Large intestine (tissue), 3 donors: Measurements from ENCODE around the gene SOX13. TPM values are rescaled to one million over a fixed set of nuclear protein-coding genes. Genes with fewer than 3 reads are reported as not detected.

ENCODE experiments used
- DNase-seq, 2 donors: peaks; one replicate each; pipeline versions ENCODE4 v3.0.0 to v3.0.0-alpha.2; 2013
- H3K27ac ChIP-seq: one replicate; pipeline ENCODE4 v1.5.1; 2013; ENCODE audit warnings: low read length
- H3K27me3 ChIP-seq: 2 replicates; pipeline ENCODE4 v1.6.1; 2013; ENCODE audit warnings: low read length; ENCODE audit not compliant: control insufficient read depth, insufficient read depth
- H3K36me3 ChIP-seq: 2 replicates; pipeline ENCODE4 v1.6.1; 2013; ENCODE audit warnings: low read length; ENCODE audit not compliant: control insufficient read depth, insufficient read depth
- H3K4me1 ChIP-seq: one replicate; pipeline ENCODE4 v1.6.1; 2013; ENCODE audit warnings: low read length; ENCODE audit not compliant: control insufficient read depth, insufficient read depth
- H3K4me3 ChIP-seq: one replicate; pipeline ENCODE4 v1.5.1; 2013; ENCODE audit warnings: low read length
- H3K9me3 ChIP-seq: one replicate; pipeline ENCODE4 v1.6.1; 2013; ENCODE audit warnings: mild to moderate bottlenecking, low read depth, low read length, moderate library complexity; ENCODE audit not compliant: control insufficient read depth
- WGBS: methylation state at CpG from one replicate; pipeline ENCODE4 v1.1.5; 2013; ENCODE audit warnings: low lambda C conversion rate; ENCODE audit not compliant: insufficient coverage; 5-methylcytosine and 5-hydroxymethylcytosine counted together
- polyA plus RNA-seq: library from polyadenylated mRNA; unstranded; fragments of 120-200 nt; gene quantifications from one replicate; pipeline ENCODE4 v1.2.1, GENCODE V29; 2013

Gene SOX13
- polyA plus RNA-seq, 1 donor, result 34.0 TPM

GRCh38 chr1:204130981-204131892 is 58.3 kb downstream of the SOX13 start:
- Histone ChIP-seq H3K36me3 (peaks cover 31% of the 10 kb centered on the region), H3K4me3 (no peak overlapping the region), H3K9me3 (no peaks in the 10 kb centered on the region), H3K27ac (no peak overlapping the region), H3K4me1 (peaks cover 27% of the 10 kb centered on the region), H3K27me3 (no peaks in the 10 kb centered on the region)
- WGBS, result 80% methylated on average over 1 of the region's 11 CpGs
- DNase-seq, result no peak

GRCh38 chr1:204131978-204132377 is 59.1 kb downstream of the SOX13 start:
- peaks cover 24% of the 10 kb centered on the region for H3K4me1 ChIP-seq
- H3K36me3 ChIP-seq, result peaks cover 30% of the 10 kb centered on the region
- H3K27ac ChIP-seq, result no peak overlapping the region
- H3K4me3 ChIP-seq, result no peak overlapping the region
- DNase-seq, result no peak
- no peaks in the 10 kb centered on the region for H3K27me3 ChIP-seq
- WGBS, result no CpG with 5 or more reads among the region's 4 CpGs
- H3K9me3 ChIP-seq, result no peaks in the 10 kb centered on the region

GRCh38 chr1:204132718-204133117 is 59.8 kb downstream of the SOX13 start:
- 90% methylated on average over 2 of the region's 6 CpGs for WGBS

GRCh38 chr1:204134103-204134502 is 61.2 kb downstream of the SOX13 start:
- Histone ChIP-seq H3K27me3 (no peaks in the 10 kb centered on the region), H3K27ac (no peak overlapping the region), H3K36me3 (peaks cover 44% of the 10 kb centered on the region), H3K4me1 (peaks cover 14% of the 10 kb centered on the region), H3K9me3 (no peaks in the 10 kb centered on the region), H3K4me3 (no peak overlapping the region)
- WGBS, result no CpG with 5 or more reads among the region's 11 CpGs
- DNase-seq, result no peak

More at GRCh38 chr1:204132718-204133117, 59.8 kb downstream of the SOX13 start:
- Histone ChIP-seq H3K27me3 (no peaks in the 10 kb centered on the region), H3K4me1 (peaks cover 20% of the 10 kb centered on the region), H3K9me3 (no peaks in the 10 kb centered on the region), H3K27ac (no peak overlapping the region), H3K4me3 (no peak overlapping the region), H3K36me3 (peaks cover 34% of the 10 kb centered on the region)
- DNase-seq, result no peak

- no peak for DNase-seq
- Histone ChIP-seq H3K4me1 (peaks cover 2% of the 10 kb centered on the region), H3K27me3 (no peaks in the 10 kb centered on the region), H3K4me3 (no peak overlapping the region), H3K27ac (no peak overlapping the region), H3K36me3 (peaks cover 57% of the 10 kb centered on the region), H3K9me3 (no peaks in the 10 kb centered on the region)
- WGBS, result no CpG with 5 or more reads among the region's 2 CpGs
These were observed 63.9 kb downstream of the SOX13 start for GRCh38 chr1:204136814-204137213.

GRCh38 chr1:204139088-204139487 is 66.2 kb downstream of the SOX13 start:
- Histone ChIP-seq H3K4me3 (no peak overlapping the region), H3K36me3 (peaks cover 53% of the 10 kb centered on the region), H3K27ac (no peak overlapping the region), H3K9me3 (no peaks in the 10 kb centered on the region), H3K27me3 (no peaks in the 10 kb centered on the region), H3K4me1 (peaks cover 23% of the 10 kb centered on the region)
- no CpG with 5 or more reads among the region's 2 CpGs for WGBS
- DNase-seq, result no peak

- no CpG with 5 or more reads among the region's 6 CpGs for WGBS
- H3K4me3 ChIP-seq, result no peak overlapping the region
- no peaks in the 10 kb centered on the region for H3K27me3 ChIP-seq
- no peaks in the 10 kb centered on the region for H3K9me3 ChIP-seq
- peaks cover 45% of the 10 kb centered on the region for H3K36me3 ChIP-seq
- no peak for DNase-seq
- H3K4me1 ChIP-seq, result peaks cover 30% of the 10 kb centered on the region
- H3K27ac ChIP-seq, result no peak overlapping the region
These were observed 67.0 kb downstream of the SOX13 start for GRCh38 chr1:204139952-204140351.

GRCh38 chr1:204141131-204141530 is 68.2 kb downstream of the SOX13 start:
- Histone ChIP-seq H3K27me3 (no peaks in the 10 kb centered on the region), H3K27ac (no peak overlapping the region), H3K4me1 (peaks cover 42% of the 10 kb centered on the region), H3K4me3 (no peak overlapping the region), H3K36me3 (peaks cover 41% of the 10 kb centered on the region), H3K9me3 (no peaks in the 10 kb centered on the region)
- no CpG with 5 or more reads among the region's 3 CpGs for WGBS
- no peak for DNase-seq

- Histone ChIP-seq H3K36me3 (peaks cover 42% of the 10 kb centered on the region), H3K4me1 (peaks cover 54% of the 10 kb centered on the region), H3K4me3 (no peak overlapping the region), H3K27me3 (no peaks in the 10 kb centered on the region), H3K27ac (no peak overlapping the region), H3K9me3 (no peaks in the 10 kb centered on the region)
- WGBS, result no CpG with 5 or more reads among the region's 5 CpGs
- DNase-seq, result peak; percentile 45 to 64
These were observed 69.4 kb downstream of the SOX13 start for GRCh38 chr1:204142032-204142974.

GRCh38 chr1:204143276-204144041 is 70.5 kb downstream of the SOX13 start:
- Histone ChIP-seq H3K4me1 (peaks cover 64% of the 10 kb centered on the region), H3K4me3 (no peak overlapping the region), H3K27me3 (no peaks in the 10 kb centered on the region), H3K27ac (no peak overlapping the region), H3K9me3 (no peaks in the 10 kb centered on the region), H3K36me3 (peaks cover 31% of the 10 kb centered on the region)
- WGBS, result no CpG with 5 or more reads among the region's 14 CpGs
- no peak for DNase-seq
